HepG2 (cell line): ENCODE results near the gene PLB1.

ENCODE experiments used
- KLF6 ChIP-seq: IDR thresholded peaks from 2 replicates; pipeline ENCODE4 v1.8.0; 2016; ENCODE audit warnings: missing biosample characterization, missing genetic modification reagents
- PHF8 ChIP-seq: sonication (generic); formaldehyde crosslinking; IDR thresholded peaks from 2 replicates; pipeline ENCODE4 v1.5.0; 2020; ENCODE audit warnings: missing genetic modification reagents
- POLR2A ChIP-seq, 2 experiments: IDR thresholded peaks; 2 replicates each; pipeline ENCODE4 v1.6.1; 2011; ENCODE audit warnings: low read depth in 2 of 2, low read length in 2 of 2, mild to moderate bottlenecking in 1 of 2, moderate library complexity in 1 of 2; ENCODE audit not compliant: insufficient read depth in 1 of 2
- SRF ChIP-seq: IDR thresholded peaks from 2 replicates; pipeline ENCODE4 v1.6.1; 2011; ENCODE audit warnings: mild to moderate bottlenecking, low read depth, low read length, moderate library complexity
- SSRP1 ChIP-seq: IDR thresholded peaks from 2 replicates; pipeline ENCODE4 v1.6.1; 2016; ENCODE audit warnings: control low read depth
- TARDBP ChIP-seq: sonication (generic); formaldehyde crosslinking; IDR thresholded peaks from 2 replicates; pipeline ENCODE4 v1.8.0; 2022; ENCODE audit warnings: mild to moderate bottlenecking, missing genetic modification reagents
- TF ChIP-seq, protein P1 (sequence below): sonication (generic); formaldehyde crosslinking; IDR thresholded peaks from 2 replicates; pipeline ENCODE4 v1.5.0; 2020; ENCODE audit warnings: mild to moderate bottlenecking, missing genetic modification reagents, moderate library complexity
- TF ChIP-seq, protein P2 (sequence below), 2 experiments: IDR thresholded peaks; 2 replicates each; pipeline ENCODE4 v1.6.1; 2011 to 2012; ENCODE audit warnings: low read length in 2 of 2, borderline replicate concordance in 1 of 2, low read depth in 1 of 2, mild to moderate bottlenecking in 1 of 2, moderate library complexity in 1 of 2
- TF ChIP-seq, protein P3 (sequence below): sonication (generic); formaldehyde crosslinking; IDR thresholded peaks from 2 replicates; pipeline ENCODE4 v1.4.0; 2020; ENCODE audit warnings: missing genetic modification reagents

DNA sequence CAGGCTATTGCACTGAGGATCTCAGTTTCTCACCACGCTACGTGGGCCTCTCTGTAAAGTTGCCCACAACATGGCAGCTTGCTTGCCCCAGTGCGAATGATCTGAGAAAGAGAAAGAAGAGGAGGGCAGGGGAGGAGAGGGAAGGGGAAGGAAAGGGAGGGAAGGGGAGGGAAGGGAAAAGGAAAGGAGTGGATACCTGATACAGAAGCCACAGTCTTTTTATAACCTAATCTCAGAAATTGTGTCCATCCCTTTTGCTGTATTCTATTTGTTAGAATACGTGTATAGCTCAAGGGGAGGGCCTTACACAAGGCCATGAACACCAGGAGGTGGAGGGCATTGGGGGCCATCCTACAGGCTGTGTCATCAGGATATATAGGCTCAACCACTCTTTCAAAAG lies 177.5 kb downstream of the PLB1 start:
- TF ChIP-seq, protein P1, sequence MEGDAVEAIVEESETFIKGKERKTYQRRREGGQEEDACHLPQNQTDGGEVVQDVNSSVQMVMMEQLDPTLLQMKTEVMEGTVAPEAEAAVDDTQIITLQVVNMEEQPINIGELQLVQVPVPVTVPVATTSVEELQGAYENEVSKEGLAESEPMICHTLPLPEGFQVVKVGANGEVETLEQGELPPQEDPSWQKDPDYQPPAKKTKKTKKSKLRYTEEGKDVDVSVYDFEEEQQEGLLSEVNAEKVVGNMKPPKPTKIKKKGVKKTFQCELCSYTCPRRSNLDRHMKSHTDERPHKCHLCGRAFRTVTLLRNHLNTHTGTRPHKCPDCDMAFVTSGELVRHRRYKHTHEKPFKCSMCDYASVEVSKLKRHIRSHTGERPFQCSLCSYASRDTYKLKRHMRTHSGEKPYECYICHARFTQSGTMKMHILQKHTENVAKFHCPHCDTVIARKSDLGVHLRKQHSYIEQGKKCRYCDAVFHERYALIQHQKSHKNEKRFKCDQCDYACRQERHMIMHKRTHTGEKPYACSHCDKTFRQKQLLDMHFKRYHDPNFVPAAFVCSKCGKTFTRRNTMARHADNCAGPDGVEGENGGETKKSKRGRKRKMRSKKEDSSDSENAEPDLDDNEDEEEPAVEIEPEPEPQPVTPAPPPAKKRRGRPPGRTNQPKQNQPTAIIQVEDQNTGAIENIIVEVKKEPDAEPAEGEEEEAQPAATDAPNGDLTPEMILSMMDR (CRISPR knock-in tag), result no peak
- no peak for TF ChIP-seq KLF6
- no peak for TF ChIP-seq POLR2A (IDR thresholded peaks at IDR 0.05; ENCODE audit: insufficient read depth in 1 of 2, low read depth in 2 of 2, low read length in 2 of 2)
- no peak for TF ChIP-seq SSRP1
- no peak for TF ChIP-seq SRF
- TF ChIP-seq, protein P2, sequence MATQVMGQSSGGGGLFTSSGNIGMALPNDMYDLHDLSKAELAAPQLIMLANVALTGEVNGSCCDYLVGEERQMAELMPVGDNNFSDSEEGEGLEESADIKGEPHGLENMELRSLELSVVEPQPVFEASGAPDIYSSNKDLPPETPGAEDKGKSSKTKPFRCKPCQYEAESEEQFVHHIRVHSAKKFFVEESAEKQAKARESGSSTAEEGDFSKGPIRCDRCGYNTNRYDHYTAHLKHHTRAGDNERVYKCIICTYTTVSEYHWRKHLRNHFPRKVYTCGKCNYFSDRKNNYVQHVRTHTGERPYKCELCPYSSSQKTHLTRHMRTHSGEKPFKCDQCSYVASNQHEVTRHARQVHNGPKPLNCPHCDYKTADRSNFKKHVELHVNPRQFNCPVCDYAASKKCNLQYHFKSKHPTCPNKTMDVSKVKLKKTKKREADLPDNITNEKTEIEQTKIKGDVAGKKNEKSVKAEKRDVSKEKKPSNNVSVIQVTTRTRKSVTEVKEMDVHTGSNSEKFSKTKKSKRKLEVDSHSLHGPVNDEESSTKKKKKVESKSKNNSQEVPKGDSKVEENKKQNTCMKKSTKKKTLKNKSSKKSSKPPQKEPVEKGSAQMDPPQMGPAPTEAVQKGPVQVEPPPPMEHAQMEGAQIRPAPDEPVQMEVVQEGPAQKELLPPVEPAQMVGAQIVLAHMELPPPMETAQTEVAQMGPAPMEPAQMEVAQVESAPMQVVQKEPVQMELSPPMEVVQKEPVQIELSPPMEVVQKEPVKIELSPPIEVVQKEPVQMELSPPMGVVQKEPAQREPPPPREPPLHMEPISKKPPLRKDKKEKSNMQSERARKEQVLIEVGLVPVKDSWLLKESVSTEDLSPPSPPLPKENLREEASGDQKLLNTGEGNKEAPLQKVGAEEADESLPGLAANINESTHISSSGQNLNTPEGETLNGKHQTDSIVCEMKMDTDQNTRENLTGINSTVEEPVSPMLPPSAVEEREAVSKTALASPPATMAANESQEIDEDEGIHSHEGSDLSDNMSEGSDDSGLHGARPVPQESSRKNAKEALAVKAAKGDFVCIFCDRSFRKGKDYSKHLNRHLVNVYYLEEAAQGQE (IDR thresholded peaks at IDR 0.05; ENCODE audit: borderline replicate concordance in 1 of 2, low read depth in 1 of 2, low read length in 2 of 2), result no peak
- no peak for TF ChIP-seq PHF8
- TF ChIP-seq, protein P3, sequence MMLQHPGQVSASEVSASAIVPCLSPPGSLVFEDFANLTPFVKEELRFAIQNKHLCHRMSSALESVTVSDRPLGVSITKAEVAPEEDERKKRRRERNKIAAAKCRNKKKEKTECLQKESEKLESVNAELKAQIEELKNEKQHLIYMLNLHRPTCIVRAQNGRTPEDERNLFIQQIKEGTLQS (CRISPR knock-in tag), result no peak
- TF ChIP-seq TARDBP (CRISPR knock-in tag), result no peak
